ENCODE results near the gene CIZ1.

DNA sequence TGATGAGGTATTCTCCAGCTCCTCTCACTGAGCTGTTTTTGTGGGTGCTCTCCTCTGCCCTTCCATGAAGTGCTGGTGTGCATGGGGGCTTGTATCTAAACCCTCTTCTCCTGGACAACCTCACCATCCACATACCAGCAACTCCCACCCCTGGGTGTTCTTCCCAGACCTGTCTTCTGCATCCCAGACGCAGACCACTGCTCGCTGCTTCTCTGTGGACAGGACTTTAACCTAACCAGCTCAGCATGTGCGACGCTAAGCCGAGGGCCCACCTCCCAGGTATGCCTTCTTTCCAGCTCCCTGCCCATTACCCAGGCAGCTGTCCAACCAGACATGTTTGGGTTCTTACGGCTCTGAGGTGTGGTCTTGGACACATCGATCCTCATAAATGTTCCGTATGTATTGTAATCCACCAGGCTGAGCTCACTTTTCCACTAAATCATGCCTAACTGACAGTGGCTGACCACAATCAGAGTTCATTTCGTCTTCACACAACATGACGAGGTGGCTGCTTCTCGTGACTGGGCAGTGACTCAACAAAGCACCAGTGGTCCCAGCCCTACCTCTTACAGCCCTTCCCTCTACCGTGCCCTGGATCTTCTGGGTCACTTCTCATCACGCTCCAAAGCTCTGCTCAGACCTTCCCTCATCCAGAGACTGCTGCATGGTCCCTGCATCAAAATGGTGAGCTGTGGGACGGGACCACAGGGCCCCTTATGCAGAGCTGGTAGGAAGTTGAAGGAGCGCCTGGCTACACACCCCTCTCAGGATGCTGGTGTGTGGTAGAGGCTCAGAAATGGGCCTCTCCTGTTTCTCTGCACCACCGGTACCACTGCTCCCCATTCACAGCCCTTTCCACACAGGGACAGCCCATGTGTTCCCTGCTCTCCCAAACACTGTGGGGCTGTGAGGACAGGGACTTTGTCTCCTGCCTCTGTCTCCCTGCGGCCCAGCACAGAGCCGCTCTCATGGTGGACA lies 54.3 kb downstream of the CIZ1 start:
- no peak for TF ChIP-seq EZH2 (IDR thresholded peaks at IDR 0.05; ENCODE audit: insufficient read depth, poor library complexity, severe bottlenecking)
- TF ChIP-seq EZH2phosphoT487 (IDR thresholded peaks at IDR 0.05; ENCODE audit: insufficient read depth, low read depth) = no peak
